ENCODE data around the gene HAUS6.
A peak's percentile ranks its signal among the peaks of the same experiment; 100 is the strongest.
"Not testable (repeated sequence)": the region's sequence is repeated elsewhere in the genome, so short reads cannot be mapped to it uniquely, and the experiment has no call there.

HAUS6 gene

DNA sequence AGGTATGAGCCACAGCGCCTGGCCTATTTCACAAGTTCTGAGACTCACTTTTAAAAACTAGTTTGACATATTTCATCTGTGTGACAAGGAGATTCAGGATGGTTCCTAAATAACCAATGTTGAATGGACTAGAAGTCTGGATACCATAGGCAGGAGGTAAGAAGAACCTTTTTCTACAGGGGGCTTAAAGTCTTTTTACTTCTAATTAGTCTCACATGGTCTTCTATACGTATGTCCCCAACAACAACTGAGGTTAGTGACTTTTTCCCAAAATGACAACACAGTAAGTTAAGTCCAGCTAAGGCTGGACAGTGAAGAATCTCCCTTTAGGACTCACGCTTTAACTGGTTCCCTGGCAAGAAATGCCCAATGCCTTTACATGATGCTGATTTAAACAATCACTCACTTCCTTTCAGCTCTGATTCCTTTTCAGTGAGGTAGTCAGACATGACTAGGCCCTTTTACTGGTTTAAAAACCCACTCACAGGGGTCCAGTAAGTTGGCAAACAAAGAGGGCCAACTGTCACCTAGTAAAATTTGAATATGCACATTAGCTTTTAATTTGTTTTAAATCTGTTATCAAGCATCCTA, 12.1 kb upstream of the HAUS6 start:
- Histone ChIP-seq H3K27me3 (ENCODE audit: insufficient read depth, low read length) (no peaks in the 10 kb centered on the region), H3K27ac (ENCODE audit: low read depth, low read length) (no peak overlapping the region; the same call in 1 of the 2 replicates), H3K9ac (ENCODE audit: low read depth, low read length) (no peak overlapping the region), H3K36me3 (ENCODE audit: insufficient read depth, low read length) (peaks cover 56% of the 10 kb centered on the region), H3K9me3 (ENCODE audit: insufficient read depth, low read depth, low read length) (no peaks in the 10 kb centered on the region), H3K4me3 (ENCODE audit: low read length) (no peak overlapping the region), H3K4me1 (ENCODE audit: insufficient read depth, low read length) (no peaks in the 10 kb centered on the region)
- WGBS: 92% methylated on average over 3 of the region's 3 CpGs

DNA sequence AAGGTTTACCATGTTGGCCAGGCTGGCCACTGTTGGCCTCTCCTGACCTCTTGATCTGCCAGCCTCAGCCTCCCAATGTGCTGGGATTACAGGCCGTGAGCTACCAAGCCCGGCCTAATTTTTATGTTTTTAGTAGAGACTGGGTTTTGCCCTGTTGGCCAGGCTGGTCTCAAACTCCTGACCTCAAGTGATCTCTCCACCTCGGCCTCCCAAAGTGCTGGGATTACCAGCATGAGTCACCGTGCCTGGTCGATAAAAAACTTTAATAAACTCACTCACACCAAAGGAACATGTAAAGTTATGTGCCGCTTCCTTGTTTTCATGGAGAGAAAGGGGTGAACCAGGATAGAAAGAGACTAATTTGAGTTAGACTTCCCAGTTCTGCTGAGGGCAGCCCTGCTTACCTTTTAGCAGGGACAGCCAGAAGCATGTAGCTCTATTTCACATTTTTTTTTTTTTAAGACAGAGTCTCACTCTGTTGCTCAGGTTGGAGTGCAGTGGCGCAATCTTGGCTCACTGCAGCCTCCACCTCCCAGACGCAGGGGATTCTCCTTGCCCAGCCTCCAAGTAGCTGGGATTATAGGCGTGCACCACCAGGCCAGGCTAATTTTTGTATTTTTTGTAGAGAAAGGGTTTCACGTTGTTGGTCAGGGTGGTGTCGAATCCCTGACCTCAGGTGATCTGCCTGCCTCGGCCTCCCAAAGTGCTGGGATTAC, 11.4 kb upstream of the HAUS6 start:
- WGBS: 85% methylated on average over 12 of the region's 12 CpGs
- Histone ChIP-seq H3K9me3 (ENCODE audit: insufficient read depth, low read depth, low read length) (no peaks in the 10 kb centered on the region), H3K27me3 (ENCODE audit: insufficient read depth, low read length) (no peaks in the 10 kb centered on the region), H3K4me3 (ENCODE audit: low read length) (no peak overlapping the region), H3K4me1 (ENCODE audit: insufficient read depth, low read length) (no peaks in the 10 kb centered on the region), H3K36me3 (ENCODE audit: insufficient read depth, low read length) (peaks cover 49% of the 10 kb centered on the region), H3K27ac (ENCODE audit: low read depth, low read length) (no peak overlapping the region), H3K9ac (ENCODE audit: low read depth, low read length) (no peak overlapping the region)

DNA sequence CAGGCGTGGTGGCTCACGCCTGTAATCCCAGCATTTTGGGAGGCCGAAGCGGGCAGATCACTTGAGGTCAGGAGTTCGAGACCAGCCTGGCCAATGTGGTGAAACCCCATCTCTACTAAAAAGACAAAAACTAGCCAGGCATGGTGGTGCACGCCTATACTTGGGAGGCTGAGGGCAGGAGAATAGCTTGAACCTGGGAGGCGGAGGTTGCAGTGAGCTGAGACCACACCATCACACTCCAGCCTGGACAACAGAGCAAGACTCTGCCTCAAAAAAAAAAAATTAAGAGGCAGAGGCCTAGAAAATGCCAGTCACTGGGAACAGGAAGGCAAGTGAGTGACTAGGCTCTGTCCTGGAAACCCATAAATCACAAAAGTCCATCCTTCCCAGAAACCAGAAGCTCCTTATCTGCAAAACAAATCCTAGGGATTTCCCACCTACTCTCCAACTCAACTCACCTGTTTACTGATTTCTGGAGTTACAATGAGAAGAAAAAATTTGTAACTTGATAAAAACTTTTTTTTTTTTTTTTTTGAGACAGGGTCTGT, 10.4 kb upstream of the HAUS6 start:
- H3K4me1 ChIP-seq (ENCODE audit: insufficient read depth, low read length); H3K27me3 ChIP-seq (ENCODE audit: insufficient read depth, low read length); H3K4me3 ChIP-seq (ENCODE audit: low read length); H3K9me3 ChIP-seq (ENCODE audit: insufficient read depth, low read depth, low read length); H3K27ac ChIP-seq (ENCODE audit: low read depth, low read length); H3K9ac ChIP-seq (ENCODE audit: low read depth, low read length): not testable (repeated sequence)
- 94% methylated on average over 7 of the region's 7 CpGs for WGBS
- H3K36me3 ChIP-seq (ENCODE audit: insufficient read depth, low read length): peaks cover 39% of the 10 kb centered on the region

DNA sequence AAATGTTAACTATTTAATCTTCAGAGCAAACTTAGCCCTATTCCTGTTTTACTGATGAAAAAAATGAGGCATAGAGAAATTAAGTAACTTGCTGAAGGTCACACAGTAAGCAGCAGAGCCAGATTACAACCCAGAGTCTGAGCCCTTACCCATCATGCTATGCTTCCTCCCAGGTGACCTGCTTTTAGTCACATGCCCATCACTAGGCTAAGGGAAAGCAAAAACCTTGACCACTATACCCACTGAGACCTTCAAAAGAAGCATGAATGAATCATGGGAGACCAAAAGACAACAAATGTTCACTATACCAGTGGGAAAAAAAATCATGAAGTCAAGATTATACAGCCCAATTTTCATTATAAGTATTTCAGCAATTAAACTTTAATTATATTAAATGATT, 5.3 kb upstream of the HAUS6 start:
- Histone ChIP-seq H3K36me3 (ENCODE audit: insufficient read depth, low read length) (no peaks in the 10 kb centered on the region), H3K27ac (ENCODE audit: low read depth, low read length) (no peak overlapping the region), H3K9me3 (ENCODE audit: insufficient read depth, low read depth, low read length) (no peaks in the 10 kb centered on the region), H3K4me3 (ENCODE audit: low read length) (no peak overlapping the region), H3K9ac (ENCODE audit: low read depth, low read length) (no peak overlapping the region), H3K4me1 (ENCODE audit: insufficient read depth, low read length) (no peaks in the 10 kb centered on the region), H3K27me3 (ENCODE audit: insufficient read depth, low read length) (no peaks in the 10 kb centered on the region)

DNA sequence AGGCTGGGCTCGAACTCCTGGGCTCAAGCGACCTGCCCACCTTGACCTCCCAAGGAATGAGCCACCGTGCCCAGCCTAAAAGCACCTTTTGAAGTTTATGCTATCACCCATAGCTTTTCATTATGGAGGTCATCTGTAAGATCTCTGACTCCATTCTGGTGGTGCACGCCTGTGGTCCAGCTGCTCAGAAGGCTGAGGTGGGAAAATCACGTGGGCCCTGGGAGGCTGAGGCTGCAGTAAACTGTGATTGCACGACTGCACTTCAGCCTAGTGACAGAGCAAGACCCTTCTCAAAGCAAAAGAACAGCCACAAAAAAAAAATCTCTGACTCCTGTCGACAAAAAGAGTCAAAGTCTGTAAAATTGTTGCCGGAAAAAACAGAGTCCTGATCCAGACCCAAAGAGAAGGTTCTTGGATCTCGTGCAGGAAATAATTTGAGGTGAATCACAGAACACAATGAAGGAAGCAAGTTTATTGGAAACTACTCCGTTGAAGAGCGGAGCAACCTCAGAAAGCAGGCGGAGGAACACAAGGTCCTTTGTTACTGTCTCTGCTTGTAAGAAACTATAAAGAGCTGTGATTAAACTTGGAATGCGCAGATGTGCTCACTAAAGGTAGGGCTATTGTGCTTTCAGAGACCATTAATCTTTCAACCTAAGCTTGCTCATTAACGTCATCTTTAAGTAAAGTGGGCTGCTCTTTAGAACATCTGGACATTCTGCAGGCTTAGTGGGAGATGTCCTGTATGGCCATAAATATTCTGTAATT, 2.0 kb upstream of the HAUS6 start:
- Histone ChIP-seq H3K27me3 (ENCODE audit: insufficient read depth, low read length) (no peaks in the 10 kb centered on the region), H3K4me3 (ENCODE audit: low read length) (no peak overlapping the region), H3K9me3 (ENCODE audit: insufficient read depth, low read depth, low read length) (no peaks in the 10 kb centered on the region), H3K27ac (ENCODE audit: low read depth, low read length) (no peak overlapping the region), H3K9ac (ENCODE audit: low read depth, low read length) (peak overlapping the region; percentile 56; the same call in 1 of the 2 replicates), H3K36me3 (ENCODE audit: insufficient read depth, low read length) (peaks cover 12% of the 10 kb centered on the region), H3K4me1 (ENCODE audit: insufficient read depth, low read length) (peaks cover 7% of the 10 kb centered on the region; the same call in 1 of the 2 replicates)
- 88% methylated on average over 14 of the region's 14 CpGs for WGBS

DNA sequence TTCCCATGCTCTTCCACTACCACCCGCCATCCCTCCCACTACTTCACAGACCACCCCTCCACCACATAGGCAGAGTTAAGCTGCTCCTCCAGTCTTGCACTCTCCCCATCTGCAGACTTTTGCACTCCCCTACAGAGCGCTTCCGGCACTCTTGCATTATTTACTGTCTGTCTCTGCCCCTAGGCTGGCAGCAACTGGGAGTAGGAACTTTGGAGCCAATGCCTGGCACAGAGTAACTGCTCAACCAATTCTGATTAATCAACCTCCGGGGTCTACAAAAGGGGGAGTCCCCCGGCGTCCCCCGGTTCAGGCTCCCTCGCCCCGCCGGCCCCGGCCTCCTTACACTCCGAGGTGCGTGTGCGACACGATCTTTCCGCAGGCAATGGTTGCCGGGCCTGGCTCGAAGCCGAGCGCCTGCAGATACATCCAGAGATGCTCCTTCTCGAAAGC, 498 bp downstream of the HAUS6 start:
- H3K9ac ChIP-seq (ENCODE audit: low read depth, low read length): peak overlapping the region; percentile 91
- H3K27ac ChIP-seq (ENCODE audit: low read depth, low read length): peak overlapping the region; percentile 75
- H3K36me3 ChIP-seq (ENCODE audit: insufficient read depth, low read length): peaks cover 25% of the 10 kb centered on the region
- H3K4me3 ChIP-seq (ENCODE audit: low read length): peak overlapping the region; percentile 86
- peaks cover 7% of the 10 kb centered on the region; the same call in 1 of the 2 replicates for H3K4me1 ChIP-seq (ENCODE audit: insufficient read depth, low read length)
- H3K27me3 ChIP-seq (ENCODE audit: insufficient read depth, low read length): no peaks in the 10 kb centered on the region
- no peaks in the 10 kb centered on the region for H3K9me3 ChIP-seq (ENCODE audit: insufficient read depth, low read depth, low read length)
- WGBS: 1% methylated on average over 21 of the region's 21 CpGs

DNA sequence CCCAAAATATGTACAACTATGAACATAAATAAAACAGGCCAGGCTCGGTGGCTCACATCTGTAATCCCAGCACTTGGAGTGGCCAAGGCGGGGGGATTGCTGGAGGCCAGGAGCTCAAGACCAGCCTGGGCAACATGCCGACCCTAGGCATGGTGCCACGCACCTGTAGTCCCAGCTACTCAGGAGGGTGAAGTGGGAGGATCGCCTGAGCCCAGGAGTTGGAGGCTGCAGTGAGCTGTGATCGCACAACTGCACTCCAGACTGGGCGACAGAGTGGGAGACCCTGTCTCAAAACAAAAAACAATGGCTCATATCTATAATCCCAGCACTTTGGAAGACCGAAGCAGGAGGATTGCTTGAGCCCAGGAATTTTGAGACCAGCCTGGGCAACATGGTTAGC, 1.5 kb downstream of the HAUS6 start:
- Histone ChIP-seq H3K36me3 (ENCODE audit: insufficient read depth, low read length) (peaks cover 33% of the 10 kb centered on the region), H3K9ac (ENCODE audit: low read depth, low read length) (peak overlapping the region; percentile 49; the same call in 1 of the 2 replicates), H3K4me1 (ENCODE audit: insufficient read depth, low read length) (peaks cover 7% of the 10 kb centered on the region; the same call in 1 of the 2 replicates), H3K27me3 (ENCODE audit: insufficient read depth, low read length) (no peaks in the 10 kb centered on the region), H3K4me3 (ENCODE audit: low read length) (peak overlapping the region; percentile 86), H3K27ac (ENCODE audit: low read depth, low read length) (no peak overlapping the region), H3K9me3 (ENCODE audit: insufficient read depth, low read depth, low read length) (no peaks in the 10 kb centered on the region)
- WGBS: 88% methylated on average over 8 of the region's 8 CpGs

DNA sequence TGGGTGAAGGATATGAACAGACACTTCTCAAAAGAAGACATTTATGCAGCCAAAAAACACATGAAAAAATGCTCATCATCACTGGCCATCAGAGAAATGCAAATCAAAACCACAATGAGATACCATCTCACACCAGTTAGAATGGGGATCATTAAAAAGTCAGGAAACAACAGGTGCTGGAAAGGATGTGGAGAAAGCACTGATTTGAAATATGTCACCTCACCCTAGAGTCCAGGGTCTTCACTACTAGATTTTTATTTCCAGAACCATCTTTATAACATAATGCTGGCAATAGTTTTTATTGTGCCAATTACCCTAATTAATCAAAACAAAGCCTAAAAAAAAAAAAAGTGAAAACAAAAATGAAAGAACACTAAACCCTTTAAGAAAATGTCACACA, 5.3 kb downstream of the HAUS6 start:
- not testable (repeated sequence) for H3K27me3 ChIP-seq (ENCODE audit: insufficient read depth, low read length); H3K9me3 ChIP-seq (ENCODE audit: insufficient read depth, low read depth, low read length); H3K9ac ChIP-seq (ENCODE audit: low read depth, low read length); H3K27ac ChIP-seq (ENCODE audit: low read depth, low read length); H3K4me3 ChIP-seq (ENCODE audit: low read length); H3K4me1 ChIP-seq (ENCODE audit: insufficient read depth, low read length)
- H3K36me3 ChIP-seq (ENCODE audit: insufficient read depth, low read length): peaks cover 71% of the 10 kb centered on the region

DNA sequence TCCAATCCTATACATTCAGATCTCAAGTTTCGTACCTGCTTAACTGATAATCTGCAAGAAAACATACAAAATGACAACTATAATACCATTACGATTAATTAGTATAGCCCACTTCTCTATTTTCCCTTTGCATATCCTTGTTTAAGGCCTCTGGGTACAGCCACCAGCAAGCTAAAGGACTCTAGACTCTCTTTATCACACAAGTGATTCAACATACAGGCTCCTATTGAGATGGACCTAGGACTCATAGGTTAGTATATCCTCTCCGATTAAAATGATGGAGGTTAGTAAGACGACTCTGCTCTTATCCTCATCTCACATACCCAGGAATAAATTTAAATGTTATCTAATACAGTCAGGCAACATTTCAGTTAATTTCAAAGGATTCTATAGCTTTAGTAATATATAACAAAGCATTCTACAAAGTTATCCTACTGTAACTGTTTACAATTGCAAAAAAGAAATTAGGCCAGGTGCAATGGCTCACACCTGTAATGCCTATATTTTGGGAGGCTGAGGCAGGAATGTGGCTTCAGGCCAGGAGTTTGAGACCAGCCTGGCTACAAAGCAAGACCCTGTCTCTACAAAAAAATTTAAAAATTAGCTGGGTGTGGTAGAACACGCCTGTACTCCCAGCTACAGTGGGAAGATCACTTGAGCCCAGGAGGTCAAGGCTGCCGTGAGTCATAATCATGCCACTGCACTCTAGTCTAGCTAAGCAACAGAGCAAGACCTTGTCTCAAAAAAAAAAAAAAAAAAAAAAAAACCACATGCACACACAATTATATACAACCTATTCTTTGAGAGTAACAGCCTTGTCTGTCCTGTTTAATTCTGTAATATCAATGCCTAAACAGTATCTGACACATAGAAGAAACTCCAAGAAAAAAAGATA, 15.4 kb downstream of the HAUS6 start:
- Histone ChIP-seq H3K4me1 (ENCODE audit: insufficient read depth, low read length) (no peaks in the 10 kb centered on the region), H3K9ac (ENCODE audit: low read depth, low read length) (no peak overlapping the region), H3K4me3 (ENCODE audit: low read length) (no peak overlapping the region), H3K27ac (ENCODE audit: low read depth, low read length) (no peak overlapping the region), H3K9me3 (ENCODE audit: insufficient read depth, low read depth, low read length) (no peaks in the 10 kb centered on the region), H3K27me3 (ENCODE audit: insufficient read depth, low read length) (no peaks in the 10 kb centered on the region), H3K36me3 (ENCODE audit: insufficient read depth, low read length) (peaks cover 97% of the 10 kb centered on the region)
- 93% methylated on average over 4 of the region's 6 CpGs for WGBS

DNA sequence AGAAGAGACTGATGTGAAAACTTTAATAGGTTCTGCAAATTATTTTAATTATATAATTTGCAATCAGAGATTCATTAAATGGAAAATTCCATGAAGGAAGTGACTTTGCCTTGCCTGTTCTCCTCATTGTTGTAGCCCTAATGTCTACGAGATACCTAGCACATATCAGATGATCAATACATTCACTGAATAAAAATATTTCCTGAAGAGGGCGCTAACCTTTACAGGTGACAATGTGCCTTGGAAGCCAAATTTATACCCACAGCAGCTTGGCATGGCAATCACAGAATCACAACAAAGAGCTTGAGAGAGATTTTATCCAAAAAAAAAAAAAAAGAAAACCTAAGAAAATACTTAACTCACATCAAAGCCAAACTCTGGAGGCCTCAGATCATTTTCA, 17.4 kb downstream of the HAUS6 start:
- WGBS: 83% methylated on average over 2 of the region's 2 CpGs
- Histone ChIP-seq H3K4me3 (ENCODE audit: low read length) (no peak overlapping the region), H3K9me3 (ENCODE audit: insufficient read depth, low read depth, low read length) (no peaks in the 10 kb centered on the region), H3K4me1 (ENCODE audit: insufficient read depth, low read length) (no peaks in the 10 kb centered on the region), H3K9ac (ENCODE audit: low read depth, low read length) (no peak overlapping the region), H3K27me3 (ENCODE audit: insufficient read depth, low read length) (no peaks in the 10 kb centered on the region), H3K27ac (ENCODE audit: low read depth, low read length) (no peak overlapping the region), H3K36me3 (ENCODE audit: insufficient read depth, low read length) (peaks cover 97% of the 10 kb centered on the region)

Measured in HUES64 (cell line).